Stimulated activated CD8-positive, alpha-beta memory T cell treated with anti-CD3 and anti-CD28 coated beads, Interleukin-12 subunit alpha, Interleukin-12 subunit beta, amount 100 ng/mL, for 24 hours (primary cell): ENCODE results near the gene MRRF.

ENCODE experiments used
- DNase-seq: peaks from one replicate; pipeline ENCODE4 v3.0.0-alpha.2; 2020; ENCODE audit errors: extremely low read depth

Gene MRRF

DNA sequence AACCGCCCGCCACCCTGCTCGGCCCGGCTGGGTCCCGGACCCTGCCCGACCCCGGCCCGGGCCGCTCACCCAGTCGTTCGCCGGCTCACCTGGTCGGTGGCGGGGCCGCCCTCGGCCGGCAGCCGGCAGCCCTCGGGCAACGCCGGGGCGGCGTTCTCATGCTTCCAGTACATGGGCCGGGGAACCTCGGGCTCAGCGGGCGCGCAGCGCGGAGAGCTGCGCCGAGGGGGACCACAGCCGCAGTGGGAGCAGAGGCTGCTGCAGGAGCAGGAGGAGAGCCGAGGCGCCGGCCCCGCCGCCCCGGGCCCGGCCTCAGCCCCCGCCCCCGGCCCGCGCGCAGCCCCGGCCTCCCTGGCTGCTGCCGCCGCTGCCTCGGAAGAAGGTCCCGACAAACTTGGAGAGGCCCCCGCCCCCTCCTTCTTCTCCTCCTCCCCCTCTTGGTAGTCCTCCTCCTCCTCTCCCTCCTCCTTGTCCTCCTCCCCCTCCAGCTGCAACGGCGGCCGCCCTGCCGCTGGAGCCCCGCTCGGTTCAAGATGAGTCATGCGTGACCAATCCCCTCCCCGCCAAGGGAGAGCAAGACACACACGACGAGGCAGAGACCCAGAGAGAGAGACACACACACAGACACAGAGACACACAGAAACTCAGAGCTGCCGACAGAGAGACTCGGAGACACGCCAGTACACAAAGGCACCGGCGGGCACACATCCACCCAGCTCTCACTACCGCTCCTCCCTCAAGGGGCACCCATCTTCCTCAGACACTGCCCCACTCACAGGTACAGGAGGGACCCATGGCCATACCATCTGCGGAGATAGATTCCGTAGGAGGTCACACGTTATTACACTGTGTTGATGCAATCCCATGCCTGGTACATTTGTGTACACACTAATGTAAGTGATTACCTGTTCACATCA lies 35.9 kb upstream of the MRRF start, which contains the start of gene LHX6:
Gene LHX6, minus strand, starts transcription at position 390 of the 917 bp plus-strand sequence. Its CDS starts 217 bp downstream, at position 173.
- no peak for DNase-seq

DNA sequence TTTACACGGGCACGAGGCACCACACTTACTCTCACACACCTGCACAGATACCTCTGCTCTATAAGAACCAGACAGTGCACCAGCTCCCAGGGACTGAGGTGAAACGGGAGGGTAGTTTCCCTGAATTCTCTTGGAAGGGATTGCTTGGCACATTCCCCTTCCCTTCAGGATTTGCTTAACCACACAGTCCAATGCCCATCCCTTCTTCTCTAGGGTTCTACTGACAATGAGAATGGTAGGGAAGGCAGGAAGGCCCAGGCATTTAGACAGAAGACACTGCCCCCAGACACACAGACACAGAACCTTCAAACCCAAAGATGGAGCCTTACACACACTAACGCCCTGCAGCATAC lies 35.2 kb upstream of the MRRF start:
- no peak for DNase-seq

DNA sequence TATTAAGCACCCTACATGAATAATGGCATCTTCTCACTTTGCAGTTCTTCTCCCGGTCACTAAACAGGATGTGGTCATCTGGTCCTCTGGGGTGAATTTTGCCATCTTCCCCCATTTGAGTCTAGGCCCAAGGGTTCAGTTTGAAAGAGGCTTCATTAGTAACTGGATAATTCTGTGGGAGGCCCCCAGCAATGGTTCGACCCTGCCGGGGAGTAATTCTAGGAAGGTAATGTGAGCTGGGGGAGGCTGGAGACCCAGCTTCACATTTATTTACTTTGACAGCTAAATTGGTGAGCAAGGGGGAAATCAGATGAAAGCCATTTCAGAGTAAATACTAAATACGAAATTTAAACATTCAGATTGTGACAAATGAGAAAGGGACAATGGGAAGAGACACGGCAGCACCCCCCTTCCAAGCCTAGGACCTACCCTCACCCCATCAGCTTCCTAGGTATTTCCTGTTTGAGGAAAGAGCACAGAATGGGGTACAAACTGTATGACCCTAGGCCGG lies 31.8 kb upstream of the MRRF start:
- DNase-seq: no peak

DNA sequence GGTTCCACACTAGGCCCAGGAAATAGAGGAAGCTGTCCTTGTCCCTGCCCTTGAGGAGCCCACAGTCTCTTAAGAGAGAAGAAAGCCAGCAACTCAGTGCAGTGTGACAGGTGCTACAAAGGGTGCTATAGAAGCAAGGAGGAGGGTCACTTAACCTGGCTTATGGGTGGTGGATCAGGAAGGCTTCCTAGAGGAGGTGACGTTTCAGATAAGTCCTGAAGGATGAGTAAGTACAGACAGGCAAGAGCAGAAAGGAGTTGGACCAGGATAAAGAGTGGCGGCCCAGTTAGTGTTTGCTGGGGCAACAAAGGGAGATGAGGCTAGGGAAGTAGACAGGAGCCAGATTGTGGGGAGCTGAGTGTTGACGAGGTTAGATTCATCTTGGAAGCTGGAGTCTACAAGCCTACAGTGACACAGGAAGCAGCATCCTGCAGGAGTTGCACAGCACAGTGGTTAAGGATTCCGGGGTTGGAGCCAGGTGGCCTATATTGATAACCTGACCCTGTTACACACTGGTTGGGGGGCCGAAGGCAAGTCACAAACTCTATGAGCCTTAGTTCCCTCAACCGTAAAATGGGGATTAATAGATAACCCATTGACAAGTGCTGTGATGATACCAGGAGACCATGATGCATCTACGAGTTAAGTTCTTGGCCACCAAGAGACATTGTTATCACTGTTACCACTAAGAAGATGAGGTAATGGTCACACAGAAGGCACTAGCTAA lies 30.5 kb upstream of the MRRF start:
- DNase-seq: no peak

DNA sequence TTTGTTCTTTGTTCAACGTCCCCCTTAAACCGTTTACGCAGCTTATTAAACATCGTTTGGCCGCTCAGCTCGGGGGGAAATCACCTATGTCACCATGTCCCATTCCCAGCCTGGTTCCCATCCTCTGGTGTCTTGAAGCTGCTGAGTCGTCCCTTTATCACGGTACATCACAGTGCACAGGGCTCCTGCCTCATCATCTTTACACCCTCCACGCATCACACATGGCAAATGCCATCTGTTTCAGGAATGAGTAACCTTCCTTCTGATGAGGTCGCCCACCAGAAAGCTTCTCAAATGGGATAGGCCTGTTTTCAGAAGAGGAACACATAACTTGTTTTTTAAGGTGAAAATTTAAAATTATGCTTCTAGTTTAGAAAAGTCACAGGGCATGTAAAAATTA lies 28.0 kb upstream of the MRRF start:
- DNase-seq: no peak

DNA sequence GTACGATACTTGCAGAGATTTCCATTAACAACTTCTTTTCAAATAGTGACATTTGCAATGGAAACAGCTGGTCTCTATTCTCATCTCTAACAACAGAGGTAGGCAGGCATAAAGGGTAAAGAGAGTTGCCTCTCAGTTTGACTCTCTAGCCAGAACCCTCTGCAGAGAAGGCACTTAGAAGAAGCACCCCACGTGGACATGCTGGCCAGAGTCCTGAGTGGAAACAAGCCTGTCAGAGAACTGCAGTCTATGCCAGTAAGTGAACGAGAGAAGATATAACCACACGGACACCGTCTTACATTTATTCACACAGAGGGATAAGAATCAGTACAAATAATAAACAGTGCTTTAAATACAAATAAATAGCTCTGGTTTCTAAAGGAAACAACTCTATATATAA lies 25.0 kb upstream of the MRRF start:
- no peak for DNase-seq

DNA sequence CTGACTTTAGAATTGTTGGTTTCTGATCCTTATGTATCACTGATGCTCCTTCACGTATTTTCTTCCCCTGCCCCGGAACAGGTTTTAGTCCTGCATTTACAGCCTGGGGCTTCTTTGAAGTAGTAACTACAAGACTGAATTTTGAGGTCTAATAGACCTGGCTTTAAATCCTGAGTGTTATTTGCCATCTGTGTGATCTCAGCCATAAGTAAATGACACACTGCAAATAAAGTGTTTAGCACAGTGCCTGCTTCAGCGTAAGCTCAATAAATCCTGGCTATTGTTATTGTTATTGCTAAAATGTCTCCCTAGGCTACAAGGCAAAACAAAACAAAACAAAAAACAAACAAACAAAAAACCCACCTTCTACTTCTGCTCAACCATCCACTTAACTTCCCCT lies 20.3 kb upstream of the MRRF start:
- DNase-seq: no peak

DNA sequence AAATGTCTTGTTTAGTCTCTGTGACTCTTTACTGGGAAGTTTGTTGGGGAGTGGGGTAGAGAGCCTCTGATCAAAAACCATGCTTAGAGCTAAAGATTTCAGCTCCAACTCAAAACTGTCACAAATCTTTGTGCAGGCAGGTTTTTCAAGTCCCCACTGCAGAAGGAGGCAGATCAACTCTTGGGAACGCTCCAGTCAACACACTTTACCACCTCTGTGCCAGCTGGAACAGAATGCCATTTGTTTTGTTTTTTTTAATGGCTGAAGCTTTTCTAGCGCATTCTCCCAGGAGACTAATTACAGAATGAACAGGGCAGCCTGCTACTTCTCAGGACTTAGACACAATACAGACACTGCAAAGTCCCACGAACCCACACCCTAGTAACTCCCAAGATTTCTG lies 18.0 kb upstream of the MRRF start:
- no peak for DNase-seq

DNA sequence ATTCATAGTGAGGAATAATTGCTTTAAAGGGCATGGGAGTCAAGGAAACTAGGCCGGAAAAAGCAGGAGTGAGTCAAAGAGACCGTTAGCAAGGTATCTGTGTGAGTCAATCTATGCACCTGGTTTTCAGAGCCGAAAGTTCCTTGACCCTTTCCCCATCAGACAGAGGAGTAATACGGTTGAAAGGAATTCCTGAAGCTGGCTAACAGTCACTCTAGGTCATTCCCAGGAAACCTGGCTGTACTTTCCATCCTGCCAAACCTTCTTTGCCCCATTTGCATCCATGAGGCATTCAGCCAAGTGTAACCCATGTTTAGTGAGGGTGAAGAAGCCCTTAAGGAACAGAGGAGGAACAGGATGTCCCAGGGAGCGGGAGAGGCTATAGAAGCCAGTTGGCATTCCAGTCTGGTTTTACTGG lies 16.2 kb upstream of the MRRF start:
- no peak for DNase-seq

DNA sequence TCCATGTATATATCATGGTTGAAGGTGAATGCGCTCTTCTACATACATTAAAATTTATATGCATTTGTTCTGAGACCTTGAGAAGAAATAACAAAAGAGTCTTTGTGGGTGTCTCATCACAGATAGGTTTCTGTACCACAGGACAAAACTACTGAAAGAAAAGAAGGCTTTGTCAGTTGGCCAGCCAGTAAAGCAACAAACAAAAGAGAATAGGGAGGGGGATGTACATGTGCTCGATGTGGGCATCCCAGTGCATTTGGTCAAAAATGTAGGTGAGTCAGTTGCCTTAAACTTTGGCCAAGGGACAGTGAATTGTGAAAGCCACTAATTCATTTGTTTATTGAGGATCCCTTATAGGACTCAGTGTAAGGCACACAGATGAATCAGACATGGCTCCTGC lies 13.3 kb upstream of the MRRF start:
- DNase-seq: no peak

DNA sequence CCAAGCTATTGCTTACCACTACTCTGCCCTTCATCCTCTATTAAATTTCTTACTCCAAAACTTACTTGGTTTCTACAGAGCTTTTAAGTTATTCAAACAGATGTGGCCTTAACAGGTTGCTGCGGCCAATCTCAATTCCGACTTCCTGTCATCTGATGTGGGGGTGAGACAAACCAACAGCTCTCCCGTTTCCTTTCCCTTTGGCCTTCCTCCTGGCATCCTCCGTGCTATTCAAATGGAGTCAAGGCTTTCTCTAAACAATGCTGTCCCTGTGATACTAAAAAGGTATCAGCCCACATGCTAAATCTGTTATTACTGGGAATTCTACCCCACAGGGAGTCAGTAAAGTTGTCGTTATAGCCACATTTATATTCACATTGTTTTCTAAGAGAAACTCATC lies 11.9 kb upstream of the MRRF start:
- no peak for DNase-seq

DNA sequence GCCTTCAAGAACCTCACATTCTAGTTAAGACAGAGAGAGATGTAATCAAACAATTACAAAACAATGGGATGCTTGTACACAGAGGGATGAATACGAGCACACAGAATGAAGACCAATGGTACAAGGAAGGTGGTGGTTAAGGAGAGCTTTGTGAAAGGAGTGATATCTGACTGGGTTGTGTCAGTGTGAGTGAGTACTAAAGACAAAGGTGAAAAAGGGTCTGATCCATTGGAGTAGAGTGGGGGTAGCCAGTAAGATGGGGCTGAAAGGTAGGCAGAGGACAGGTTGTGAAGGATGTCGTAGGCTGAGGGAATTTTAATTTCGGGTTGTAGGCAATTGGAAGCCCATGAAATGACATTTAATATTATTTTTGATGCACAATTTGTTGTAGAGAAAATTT lies 9.9 kb upstream of the MRRF start:
- no peak for DNase-seq

DNA sequence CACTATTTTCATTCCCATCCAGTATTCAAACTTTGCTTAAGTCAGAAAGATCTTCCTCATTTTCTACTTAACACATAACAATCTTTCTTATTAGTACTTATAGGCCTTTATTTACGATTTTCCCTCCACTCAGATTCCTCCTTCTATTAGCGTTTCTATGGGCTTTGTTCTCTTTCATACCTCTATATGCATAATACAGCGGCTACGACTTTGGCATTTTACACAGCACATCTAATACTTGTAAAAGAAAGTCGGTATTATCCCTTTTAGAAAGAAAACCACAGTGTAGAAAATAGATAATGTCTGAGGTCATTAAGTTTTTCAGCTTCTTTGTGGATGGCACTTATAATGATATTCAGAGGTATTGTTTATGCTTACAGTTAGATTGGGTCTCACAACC lies 8.5 kb upstream of the MRRF start:
- DNase-seq: no peak

DNA sequence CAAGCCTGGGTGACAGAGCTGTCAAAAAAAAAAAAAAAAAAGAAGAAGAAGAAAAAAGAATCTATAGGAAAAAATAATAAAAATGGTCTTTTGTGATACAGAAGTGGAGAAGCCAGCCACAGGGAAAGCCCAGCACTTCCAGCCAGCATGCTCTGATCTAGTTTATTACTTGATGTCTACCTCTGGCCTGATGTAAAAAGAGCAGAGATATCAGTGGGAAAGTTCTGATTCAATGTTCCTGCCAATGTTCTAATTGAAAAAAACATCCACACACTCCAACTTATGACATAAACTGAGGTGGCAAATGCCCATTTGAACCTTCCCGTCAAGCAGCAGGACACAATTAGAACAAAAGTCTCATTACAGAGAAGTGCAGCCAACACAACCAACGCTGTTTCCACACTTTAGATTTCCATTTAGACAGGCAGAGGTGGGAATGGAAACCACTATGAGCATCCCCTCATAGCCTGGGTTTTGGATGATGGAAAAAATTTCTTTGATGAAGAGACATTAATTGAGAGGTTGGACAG lies 5.7 kb upstream of the MRRF start:
- no peak for DNase-seq

DNA sequence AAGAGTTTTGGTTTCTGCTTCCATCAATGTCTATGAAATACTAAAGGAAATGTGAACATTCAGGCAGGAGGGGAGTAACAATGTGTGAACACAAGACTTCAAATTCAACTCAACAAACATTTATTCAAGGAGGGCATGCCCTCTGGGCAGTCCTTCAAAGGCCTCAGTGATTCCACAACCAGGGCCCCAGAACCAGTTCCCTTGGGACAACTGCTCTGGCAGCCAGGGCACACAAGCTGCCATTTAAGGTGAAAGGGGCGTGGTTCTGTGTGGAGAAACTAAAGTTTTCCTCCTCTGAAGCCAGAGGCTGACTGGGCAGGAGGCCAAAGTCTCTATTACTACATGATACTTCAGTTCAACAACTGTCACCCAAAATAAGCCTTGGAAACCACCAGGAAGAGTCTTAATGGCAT lies 3.2 kb upstream of the MRRF start:
- DNase-seq: no peak

DNA sequence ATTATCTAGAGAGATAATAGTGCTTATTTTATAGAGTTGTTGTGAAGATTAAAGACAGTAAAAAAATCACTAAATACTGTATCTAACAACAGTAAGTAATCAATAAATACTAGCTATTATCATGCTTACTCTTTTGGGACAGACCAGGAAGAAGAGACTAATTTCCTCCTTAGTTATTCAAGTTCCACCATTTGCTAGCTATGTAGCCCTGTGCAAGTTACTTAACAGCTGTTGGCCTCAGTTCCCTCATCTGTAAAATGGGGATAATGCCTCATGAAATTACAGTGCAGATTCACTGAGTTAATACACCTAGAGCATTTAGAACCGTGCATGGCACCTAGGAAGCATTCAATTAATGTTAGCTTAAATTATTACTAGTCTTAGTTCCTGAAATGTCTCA lies 2.6 kb upstream of the MRRF start:
- no peak for DNase-seq

DNA sequence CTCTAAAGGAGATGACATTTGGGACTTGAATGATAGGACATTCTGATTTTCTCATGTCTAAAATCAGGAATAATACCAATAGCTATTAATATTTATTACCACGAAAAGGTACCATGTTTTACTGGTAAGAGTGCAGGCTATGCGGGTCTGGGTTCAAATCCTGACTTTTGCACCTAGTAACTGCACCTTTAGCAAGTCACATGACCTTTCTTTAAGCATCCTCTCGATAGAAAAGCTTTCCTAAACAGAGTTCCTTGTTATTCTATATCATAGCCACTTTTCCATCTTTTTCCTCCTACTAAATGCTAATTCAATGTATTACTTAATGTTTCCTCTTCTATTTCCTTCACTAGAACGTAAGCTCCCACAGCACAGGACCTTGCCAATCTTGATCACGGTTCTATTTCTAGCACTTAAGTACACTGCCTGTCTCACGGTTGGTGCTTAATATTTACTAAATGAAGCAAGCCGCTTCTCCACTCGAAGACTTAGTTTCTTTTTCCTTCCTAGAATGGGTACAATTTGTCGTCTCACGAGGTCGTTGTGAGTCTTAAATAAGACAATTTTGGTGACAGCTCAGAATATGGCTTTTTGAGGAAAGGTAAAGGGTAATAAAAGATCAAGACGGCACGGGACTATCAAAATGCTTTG lies 858 bp upstream of the MRRF start:
- DNase-seq: no peak

DNA sequence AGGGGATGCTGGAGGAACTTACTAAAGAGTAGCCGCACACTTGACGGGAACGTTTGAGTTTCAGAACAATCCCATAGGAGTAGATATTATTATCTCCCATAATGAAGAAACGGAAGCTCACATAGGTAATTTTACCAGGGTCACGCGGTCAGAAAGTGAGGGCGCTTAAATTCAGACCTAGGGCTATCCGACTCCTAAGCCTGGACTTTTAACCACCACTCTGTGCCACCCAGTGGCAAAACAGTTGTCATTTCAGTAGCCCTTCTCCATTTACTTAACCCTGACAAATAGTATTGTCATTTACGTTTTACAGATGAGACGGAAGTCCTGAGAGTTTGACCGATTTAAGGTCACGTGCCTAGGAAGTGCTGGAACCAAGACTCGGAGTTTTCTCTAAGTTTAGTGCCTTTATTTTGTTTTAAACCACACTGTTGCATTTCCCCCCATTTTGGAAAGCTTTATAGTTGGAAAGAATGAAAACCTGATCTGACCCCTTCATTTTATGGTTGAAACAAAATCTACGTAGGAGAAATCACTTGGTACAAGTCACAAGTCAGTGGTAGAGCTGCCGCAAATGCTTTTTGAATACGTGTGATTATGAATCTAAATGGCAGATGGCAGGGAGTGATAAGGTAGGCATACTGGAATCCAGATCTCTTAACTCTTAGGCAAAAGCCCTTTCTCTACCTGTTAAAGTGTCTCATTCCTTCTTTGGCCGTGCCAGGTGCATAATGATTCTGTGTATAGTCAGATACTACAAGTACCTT lies 650 bp downstream of the MRRF start:
- no peak for DNase-seq

DNA sequence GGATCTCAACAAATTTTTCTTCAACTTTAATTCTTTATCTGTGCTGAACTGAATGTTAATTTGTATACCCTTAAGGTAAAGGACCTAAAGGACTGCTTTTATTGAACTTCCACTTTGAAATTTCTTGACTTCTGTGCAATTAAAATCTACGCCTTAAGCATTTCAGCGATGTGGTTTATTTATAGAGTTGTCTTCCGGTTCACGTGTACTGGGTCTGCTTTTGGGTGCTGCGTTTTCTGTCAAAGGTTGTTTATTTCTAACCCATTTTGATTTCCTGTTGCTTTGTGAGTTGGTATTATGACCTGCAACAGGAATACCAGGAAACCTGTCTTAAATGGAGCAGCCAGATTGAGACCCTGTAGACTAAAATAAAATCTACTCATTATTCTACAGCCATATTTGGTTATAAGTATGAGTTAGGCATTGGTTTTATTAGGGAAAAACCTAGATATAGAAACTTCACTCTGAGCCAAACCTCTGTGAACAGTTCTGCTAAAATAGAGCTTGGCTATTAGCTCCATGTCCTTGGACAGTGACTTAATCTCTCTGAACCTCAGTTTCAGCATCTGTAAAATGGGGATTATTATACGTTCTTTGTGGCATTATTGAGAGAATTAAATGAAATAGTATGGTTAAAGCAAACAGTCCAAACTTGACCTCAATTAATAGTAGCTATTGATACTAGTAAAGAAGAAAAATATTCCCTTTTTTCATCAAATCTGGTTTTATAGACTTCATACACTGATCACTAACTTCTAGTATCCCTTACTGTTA lies 3.5 kb downstream of the MRRF start:
- DNase-seq: no peak

DNA sequence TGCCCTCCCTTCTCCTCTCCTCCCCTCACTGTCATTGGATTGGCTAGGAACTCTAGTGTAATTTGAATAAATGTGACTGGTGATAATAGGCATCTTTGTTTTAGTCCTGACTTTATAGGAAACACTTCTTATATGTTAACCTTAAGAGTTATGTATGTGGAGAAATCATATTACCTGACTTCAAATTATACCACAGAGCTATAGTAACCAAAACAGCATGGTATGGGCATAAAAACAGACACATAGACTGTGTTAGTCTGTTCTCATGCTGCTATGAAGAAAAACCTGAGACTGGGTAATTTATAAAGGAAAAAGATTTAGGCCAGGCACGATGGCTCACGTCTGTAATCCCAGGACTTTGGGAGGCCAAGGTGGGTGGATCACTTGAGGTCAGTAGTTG lies 9.4 kb downstream of the MRRF start:
- no peak for DNase-seq

DNA sequence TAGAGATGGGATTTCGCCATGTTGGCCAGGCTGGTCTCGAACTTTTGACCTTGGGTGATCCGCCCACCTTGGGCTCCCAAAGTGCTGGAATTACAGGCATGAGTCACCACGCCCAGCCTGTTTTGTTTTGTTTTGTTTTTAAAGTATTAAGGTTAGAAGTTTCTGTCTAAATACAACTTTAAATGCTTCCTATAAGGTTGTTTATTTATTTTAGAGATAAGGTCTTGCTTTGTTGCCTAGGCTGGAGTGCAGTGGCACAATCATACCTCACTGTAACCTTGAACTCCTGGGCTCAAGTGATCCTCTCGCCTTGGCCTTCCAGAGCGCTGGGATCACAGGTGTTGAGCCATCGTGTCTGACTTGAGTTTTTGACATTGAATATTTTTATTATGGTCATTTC lies 11.4 kb downstream of the MRRF start:
- no peak for DNase-seq
